HCT116 (cell line): Measurements from ENCODE around the gene ETNK2.

ENCODE experiments used
- CTCF ChIP-seq, 3 experiments: fragments of 200-600 bp in 1 of 3; sonication (generic) in 1 of 3; IDR thresholded peaks in 2 of 3; conservative IDR thresholded peaks in 1 of 3; 2 replicates each; pipeline ENCODE4 v1.5.1; 2012 to 2017; ENCODE audit warnings: low read depth in 2 of 3, low read length in 2 of 3, antibody characterized with exemption in 1 of 3, borderline replicate concordance in 1 of 3, control low read depth in 1 of 3, mild to moderate bottlenecking in 1 of 3, mixed read lengths in 1 of 3, mixed run types in 1 of 3, moderate library complexity in 1 of 3; ENCODE audit not compliant: insufficient read depth in 1 of 3
- EZH2 ChIP-seq: fragments of 200-600 bp; sonication (generic); IDR thresholded peaks from 2 replicates; pipeline ENCODE4 v1.6.1; 2017; ENCODE audit warnings: antibody characterized with exemption, mixed run types
- EZH2phosphoT487 ChIP-seq: fragments of 200-600 bp; IDR thresholded peaks from 2 replicates; pipeline ENCODE4 v1.6.1; 2018; ENCODE audit warnings: antibody characterized with exemption, borderline replicate concordance
- MAX ChIP-seq: IDR thresholded peaks from 2 replicates; pipeline ENCODE4 v1.6.1; 2012
- POLR2A ChIP-seq: IDR thresholded peaks from 2 replicates; pipeline ENCODE4 v1.7.0; 2011; ENCODE audit warnings: borderline replicate concordance; ENCODE audit not compliant: insufficient read depth, insufficient read length; ENCODE audit errors: extremely low read depth
- RAD21 ChIP-seq: IDR thresholded peaks from 2 replicates; pipeline ENCODE4 v1.6.1; 2012; ENCODE audit warnings: low read depth, mild to moderate bottlenecking
- YY1 ChIP-seq: IDR thresholded peaks from 2 replicates; pipeline ENCODE4 v1.6.1; 2011; ENCODE audit warnings: low read length, low read depth, moderate library complexity, mild to moderate bottlenecking; ENCODE audit not compliant: insufficient replicate concordance; ENCODE audit errors: extremely low read depth
- ZBTB33 ChIP-seq: IDR thresholded peaks from 2 replicates; pipeline ENCODE4 v1.6.1; 2011; ENCODE audit warnings: mild to moderate bottlenecking, low read length, moderate library complexity; ENCODE audit not compliant: insufficient replicate concordance; ENCODE audit errors: extremely low read depth

- TF ChIP-seq RAD21 (no peak), ZBTB33 (no peak), EZH2 (no peak), POLR2A (no peak), CTCF (IDR thresholded peaks at IDR 0.05 in 2 of 3, conservative IDR thresholded peaks at IDR 0.05 in 1 of 3; ENCODE audit: borderline replicate concordance in 1 of 3, insufficient read depth in 1 of 3, low read depth in 2 of 3, low read length in 2 of 3) (no peak), YY1 (no peak), MAX (no peak), EZH2phosphoT487 (no peak)
Measured at GRCh38 chr1:204083491-204083890, 68.4 kb downstream of the ETNK2 start.
